Measurements from ENCODE around the gene PSTPIP1. TPM values are rescaled to one million over a fixed set of nuclear protein-coding genes. Genes with fewer than 3 reads are reported as not detected.

PSTPIP1 gene
- total RNA-seq, 3 donors from 2014 or later (not counting 1 experiment from before 2014, with no cell fraction given): 218 to 316 (median 228) TPM

DNA sequence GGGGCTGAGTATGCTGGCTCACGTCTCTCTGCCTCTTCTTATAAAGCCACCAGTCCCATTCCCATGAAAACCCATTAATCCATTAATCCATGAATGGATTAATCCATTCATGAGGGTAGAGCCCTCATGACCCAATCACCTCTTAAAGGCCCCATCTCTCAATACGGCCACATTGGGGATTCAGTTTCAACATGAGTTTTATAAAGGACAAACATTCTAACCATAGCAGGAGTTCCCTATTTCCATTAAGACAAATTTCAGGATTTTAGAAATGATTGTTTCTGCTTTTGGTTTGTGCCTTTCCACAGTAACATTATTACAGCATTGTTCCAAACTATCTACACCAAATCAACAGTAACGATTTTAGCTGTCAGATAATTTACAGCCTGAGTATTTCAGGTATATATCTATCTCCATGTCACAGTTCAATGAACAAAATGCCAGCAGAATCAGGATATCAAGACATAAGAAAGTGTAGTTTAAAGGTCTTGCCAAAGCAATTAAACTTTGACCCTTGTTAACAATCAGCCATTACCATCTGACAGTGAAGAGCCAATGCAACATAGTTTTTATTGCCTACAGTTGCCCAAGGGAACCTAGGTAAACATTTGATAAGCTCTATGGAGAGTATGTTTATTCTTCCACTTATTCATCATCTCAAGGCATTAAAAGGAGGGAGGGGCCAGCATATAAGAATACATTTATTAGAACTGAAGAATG, 72.2 kb downstream of the PSTPIP1 start:
- intact Hi-C loops (cut with micrococcal nuclease): no loop called here
- no peaks in the 10 kb centered on the region for H3K36me3 Mint-ChIP-seq
- no peak for ATAC-seq
- Histone ChIP-seq H3K4me3 (ENCODE audit: low read length) (no peak overlapping the region), H3K27ac (ENCODE audit: low read length) (peak overlapping the region; percentile 46), H3K36me3 (ENCODE audit: control insufficient read depth, insufficient read depth, low read length) (no peaks in the 10 kb centered on the region), H3K9me3 (ENCODE audit: control insufficient read depth, insufficient read depth, low read length) (no peaks in the 10 kb centered on the region), H3K4me1 (ENCODE audit: control insufficient read depth, insufficient read depth, low read length) (peaks cover 16% of the 10 kb centered on the region), H3K27me3 (ENCODE audit: control insufficient read depth, insufficient read depth, low read length) (no peaks in the 10 kb centered on the region)
- H3K4me1 Mint-ChIP-seq: peaks cover 39 to 46% of the 10 kb centered on the region in 2 donors
- WGBS (ENCODE audit: insufficient coverage): 67% methylated on average over 1 of the region's 3 CpGs
- TF ChIP-seq, protein P1, sequence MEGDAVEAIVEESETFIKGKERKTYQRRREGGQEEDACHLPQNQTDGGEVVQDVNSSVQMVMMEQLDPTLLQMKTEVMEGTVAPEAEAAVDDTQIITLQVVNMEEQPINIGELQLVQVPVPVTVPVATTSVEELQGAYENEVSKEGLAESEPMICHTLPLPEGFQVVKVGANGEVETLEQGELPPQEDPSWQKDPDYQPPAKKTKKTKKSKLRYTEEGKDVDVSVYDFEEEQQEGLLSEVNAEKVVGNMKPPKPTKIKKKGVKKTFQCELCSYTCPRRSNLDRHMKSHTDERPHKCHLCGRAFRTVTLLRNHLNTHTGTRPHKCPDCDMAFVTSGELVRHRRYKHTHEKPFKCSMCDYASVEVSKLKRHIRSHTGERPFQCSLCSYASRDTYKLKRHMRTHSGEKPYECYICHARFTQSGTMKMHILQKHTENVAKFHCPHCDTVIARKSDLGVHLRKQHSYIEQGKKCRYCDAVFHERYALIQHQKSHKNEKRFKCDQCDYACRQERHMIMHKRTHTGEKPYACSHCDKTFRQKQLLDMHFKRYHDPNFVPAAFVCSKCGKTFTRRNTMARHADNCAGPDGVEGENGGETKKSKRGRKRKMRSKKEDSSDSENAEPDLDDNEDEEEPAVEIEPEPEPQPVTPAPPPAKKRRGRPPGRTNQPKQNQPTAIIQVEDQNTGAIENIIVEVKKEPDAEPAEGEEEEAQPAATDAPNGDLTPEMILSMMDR (IDR thresholded peaks at IDR 0.05): no peak
- no peak for DNase-seq
- no peak overlapping the region for H3K27ac Mint-ChIP-seq
- H3K4me3 Mint-ChIP-seq: no peak overlapping the region
- H3K27me3 Mint-ChIP-seq (ENCODE audit: low read depth in 2 of 2): no peaks in the 10 kb centered on the region
- H3K9me3 Mint-ChIP-seq: no peaks in the 10 kb centered on the region

DNA sequence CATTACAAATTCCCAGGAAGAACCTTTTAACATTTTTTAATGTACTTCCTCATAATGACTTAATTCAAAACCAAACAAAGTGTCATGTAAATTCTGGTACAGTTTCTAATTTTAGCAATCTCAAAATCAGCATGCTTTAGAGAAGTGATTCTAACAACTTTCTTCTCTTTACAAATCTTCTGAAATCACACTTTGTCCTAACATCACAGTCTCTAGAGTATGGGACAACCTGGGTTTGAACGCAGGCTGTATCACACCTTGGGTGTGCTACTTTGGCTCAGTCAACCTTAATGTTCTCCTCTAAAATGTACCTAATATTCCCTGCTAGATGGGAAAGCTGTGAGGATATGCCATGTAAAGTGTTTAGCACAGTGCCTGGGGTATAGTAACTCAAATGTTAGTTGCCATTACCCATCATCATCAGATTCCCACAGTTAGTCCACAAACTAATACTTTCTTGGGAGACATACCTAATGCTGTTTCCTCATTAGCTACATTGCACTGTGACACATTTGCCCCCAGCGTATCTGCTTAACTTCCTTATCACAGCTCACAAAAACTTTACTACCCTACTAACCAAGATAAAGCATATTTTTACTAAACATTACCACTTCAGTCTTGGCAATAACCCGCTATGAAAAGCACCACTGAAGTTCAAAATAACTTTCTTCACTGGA, 72.9 kb downstream of the PSTPIP1 start:
- Histone ChIP-seq H3K4me1 (ENCODE audit: control insufficient read depth, insufficient read depth, low read length) (peaks cover 16% of the 10 kb centered on the region), H3K4me3 (ENCODE audit: low read length) (no peak overlapping the region), H3K27me3 (ENCODE audit: control insufficient read depth, insufficient read depth, low read length) (no peaks in the 10 kb centered on the region), H3K9me3 (ENCODE audit: control insufficient read depth, insufficient read depth, low read length) (no peaks in the 10 kb centered on the region), H3K27ac (ENCODE audit: low read length) (peak overlapping the region; percentile 63), H3K36me3 (ENCODE audit: control insufficient read depth, insufficient read depth, low read length) (no peaks in the 10 kb centered on the region)
- no peak for DNase-seq
- Mint-ChIP-seq H3K36me3 (no peaks in the 10 kb centered on the region), H3K4me3 (peak overlapping the region; percentile 11), H3K27ac (peak overlapping the region in 1 of 2 donors; percentile 6), H3K4me1 (peaks cover 39 to 46% of the 10 kb centered on the region in 2 donors), H3K27me3 (ENCODE audit: low read depth in 2 of 2) (no peaks in the 10 kb centered on the region), H3K9me3 (no peaks in the 10 kb centered on the region)
- TF ChIP-seq, protein P1 (IDR thresholded peaks at IDR 0.05): no peak
- ATAC-seq: no peak
- WGBS (ENCODE audit: insufficient coverage): 50% methylated on average over 1 of the region's 3 CpGs
- intact Hi-C loops (cut with micrococcal nuclease): no loop called here

DNA sequence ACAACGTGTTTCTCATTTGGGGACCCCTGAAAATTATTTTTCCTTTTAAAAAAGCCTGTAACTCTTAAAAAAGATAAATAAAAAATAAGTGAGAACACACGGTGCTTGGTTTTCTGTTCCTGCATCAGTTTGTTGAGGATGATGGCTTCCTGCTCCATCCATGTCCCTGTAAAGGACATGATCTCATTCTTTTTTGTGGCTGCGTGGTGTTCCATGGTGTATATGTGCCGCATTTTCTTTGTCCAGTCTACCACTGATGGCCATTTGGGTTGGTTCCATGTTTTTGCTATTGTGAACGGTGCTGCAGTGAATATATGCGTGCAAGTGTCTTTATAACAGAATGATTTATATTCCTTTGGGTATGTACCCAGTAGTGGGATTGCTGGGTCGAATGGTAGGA, 73.7 kb downstream of the PSTPIP1 start:
- H3K4me1 ChIP-seq (ENCODE audit: control insufficient read depth, insufficient read depth, low read length): peaks cover 16% of the 10 kb centered on the region
- no peaks in the 10 kb centered on the region for H3K36me3 ChIP-seq (ENCODE audit: control insufficient read depth, insufficient read depth, low read length)
- Mint-ChIP-seq H3K27me3 (ENCODE audit: low read depth in 2 of 2) (no peaks in the 10 kb centered on the region), H3K27ac (no peak overlapping the region), H3K4me3 (peak overlapping the region; percentile 49), H3K36me3 (no peaks in the 10 kb centered on the region), H3K4me1 (peaks cover 39 to 45% of the 10 kb centered on the region in 2 donors), H3K9me3 (no peaks in the 10 kb centered on the region)
- intact Hi-C loops (cut with micrococcal nuclease): no loop called here
- DNase-seq (no peak), ATAC-seq (no peak)
- H3K9me3 ChIP-seq (ENCODE audit: control insufficient read depth, insufficient read depth, low read length): no peaks in the 10 kb centered on the region
- 97% methylated on average over 5 of the region's 7 CpGs for WGBS (ENCODE audit: insufficient coverage)
- H3K27ac ChIP-seq (ENCODE audit: low read length): peak overlapping the region; percentile 4
- TF ChIP-seq, protein P1 (IDR thresholded peaks at IDR 0.05): no peak
- no peak overlapping the region for H3K4me3 ChIP-seq (ENCODE audit: low read length)
- no peaks in the 10 kb centered on the region for H3K27me3 ChIP-seq (ENCODE audit: control insufficient read depth, insufficient read depth, low read length)
